GM19099 (cell line): ENCODE data around the gene PMM1.

Source experiments
- POLR2A ChIP-seq: IDR thresholded peaks from 3 replicates; pipeline ENCODE4 v1.6.1; 2011; ENCODE audit warnings: low read depth; ENCODE audit not compliant: insufficient read length; ENCODE audit errors: extremely low read depth

Gene PMM1

DNA sequence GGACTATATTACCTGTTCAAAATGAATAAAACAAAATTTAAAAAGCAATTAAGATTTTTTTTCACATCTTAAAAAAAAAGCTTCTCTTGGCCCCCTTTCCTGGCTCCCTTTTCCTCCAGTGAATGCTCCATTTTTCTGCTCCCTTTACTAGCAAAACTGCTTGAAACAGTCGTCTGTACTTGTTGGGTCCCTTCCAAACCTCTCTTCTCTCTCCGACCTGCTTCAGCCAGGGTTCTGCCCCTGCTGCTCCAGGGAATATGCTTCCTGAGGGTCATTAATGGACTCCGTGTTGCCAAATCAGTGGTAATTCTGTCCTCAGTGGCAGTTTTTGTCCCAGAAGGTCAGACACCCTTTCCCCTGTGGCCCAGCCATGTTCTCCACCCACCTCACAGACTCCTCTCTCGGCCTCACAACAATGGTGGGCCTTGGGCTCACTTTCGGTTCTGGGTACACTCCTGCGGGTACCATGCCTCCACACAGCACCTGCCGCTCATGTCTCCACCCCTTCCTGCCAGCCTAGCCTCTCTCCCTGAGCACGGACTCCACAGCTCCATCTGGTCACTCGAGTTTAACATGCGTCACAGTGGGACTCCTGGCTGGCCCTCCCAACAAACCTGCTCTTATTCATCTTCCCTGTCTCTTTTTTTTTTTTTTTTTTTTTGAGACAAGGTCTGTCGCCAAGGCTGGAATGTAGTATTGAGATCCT, 37.6 kb downstream of the PMM1 start:
- no peak for TF ChIP-seq POLR2A

DNA sequence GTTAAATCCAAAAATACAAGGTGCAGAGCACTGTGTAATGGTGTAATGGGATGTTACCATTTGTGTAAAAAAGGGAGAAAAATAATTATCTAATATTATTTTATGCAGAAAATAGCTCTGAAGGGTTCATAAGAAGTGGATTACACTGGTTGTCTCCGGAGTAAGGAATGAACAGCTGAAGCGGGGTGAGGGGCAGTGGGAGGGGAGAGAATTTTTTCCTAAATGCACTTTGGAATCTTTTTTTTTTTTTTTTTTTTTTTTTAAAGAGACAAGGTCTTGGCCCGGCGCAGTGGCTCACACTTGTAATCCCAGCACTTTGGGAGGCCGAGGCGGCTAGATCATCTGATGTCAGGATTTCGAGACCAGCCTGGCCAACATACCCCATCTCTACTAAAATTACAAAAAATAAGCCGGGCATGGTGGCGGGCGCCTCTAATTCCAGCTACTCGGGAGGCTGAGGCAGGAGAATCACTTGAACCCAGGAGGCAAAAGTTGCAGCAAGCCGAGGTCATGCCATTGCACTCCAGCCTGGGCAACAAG, 38.6 kb downstream of the PMM1 start:
- no peak for TF ChIP-seq POLR2A

DNA sequence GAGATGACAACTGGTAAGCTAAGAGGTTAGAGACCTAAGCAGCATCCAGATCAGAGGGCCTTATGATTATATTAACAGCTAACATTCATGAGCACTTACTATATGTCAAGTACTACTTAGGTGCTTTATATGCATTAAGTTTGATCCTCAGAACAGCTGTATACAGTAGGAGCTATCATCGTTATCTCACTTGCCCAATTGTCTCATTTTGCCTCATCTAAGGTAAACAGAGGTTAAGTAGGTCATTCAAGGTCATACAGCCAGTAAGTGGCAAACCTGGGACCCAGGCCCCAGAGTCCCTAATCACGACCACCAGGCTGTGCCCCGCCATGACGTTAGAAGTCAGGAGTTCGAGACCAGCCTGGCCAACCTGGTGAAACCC, 40.8 kb downstream of the PMM1 start:
- TF ChIP-seq POLR2A = no peak

GRCh38 chr22:41544671-41545476, 44.8 kb downstream of the PMM1 start:
- TF ChIP-seq POLR2A = peak; percentile 19

GRCh38 chr22:41543854-41544670, 45.6 kb downstream of the PMM1 start, which contains the start of gene POLR3H:
Gene POLR3H, minus strand, starts transcription at chr22:41544470. Its CDS starts 369 bp downstream, at chr22:41544101.
- peak; percentile 76 for TF ChIP-seq POLR2A

- TF ChIP-seq POLR2A = no peak
Observed at GRCh38 chr22:41542224-41542623, 47.4 kb downstream of the PMM1 start.

- no peak for TF ChIP-seq POLR2A
Observed at GRCh38 chr22:41541484-41541883, 48.2 kb downstream of the PMM1 start.

DNA sequence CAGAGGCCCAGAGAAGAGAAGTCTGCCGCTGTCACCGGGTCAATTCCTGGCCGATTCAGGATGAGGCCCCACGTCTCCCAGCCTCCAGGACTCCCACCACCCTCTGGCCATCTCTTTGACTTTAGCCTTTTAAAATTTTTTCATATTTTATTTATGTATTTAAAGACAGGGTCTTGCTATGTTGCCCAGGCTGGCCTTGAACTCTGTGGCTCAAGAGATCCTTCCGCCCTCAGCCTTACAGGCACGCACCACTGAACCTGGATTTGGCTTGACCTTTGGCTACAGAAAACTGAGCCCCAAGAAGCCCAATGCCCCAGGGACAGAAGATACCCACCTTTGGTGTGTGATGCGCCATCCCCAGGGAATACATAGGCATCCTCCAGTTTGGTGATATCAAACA, 49.3 kb downstream of the PMM1 start:
- TF ChIP-seq POLR2A = no peak

GRCh38 chr22:41540006-41540315, 49.7 kb downstream of the PMM1 start:
- no peak for TF ChIP-seq POLR2A

DNA sequence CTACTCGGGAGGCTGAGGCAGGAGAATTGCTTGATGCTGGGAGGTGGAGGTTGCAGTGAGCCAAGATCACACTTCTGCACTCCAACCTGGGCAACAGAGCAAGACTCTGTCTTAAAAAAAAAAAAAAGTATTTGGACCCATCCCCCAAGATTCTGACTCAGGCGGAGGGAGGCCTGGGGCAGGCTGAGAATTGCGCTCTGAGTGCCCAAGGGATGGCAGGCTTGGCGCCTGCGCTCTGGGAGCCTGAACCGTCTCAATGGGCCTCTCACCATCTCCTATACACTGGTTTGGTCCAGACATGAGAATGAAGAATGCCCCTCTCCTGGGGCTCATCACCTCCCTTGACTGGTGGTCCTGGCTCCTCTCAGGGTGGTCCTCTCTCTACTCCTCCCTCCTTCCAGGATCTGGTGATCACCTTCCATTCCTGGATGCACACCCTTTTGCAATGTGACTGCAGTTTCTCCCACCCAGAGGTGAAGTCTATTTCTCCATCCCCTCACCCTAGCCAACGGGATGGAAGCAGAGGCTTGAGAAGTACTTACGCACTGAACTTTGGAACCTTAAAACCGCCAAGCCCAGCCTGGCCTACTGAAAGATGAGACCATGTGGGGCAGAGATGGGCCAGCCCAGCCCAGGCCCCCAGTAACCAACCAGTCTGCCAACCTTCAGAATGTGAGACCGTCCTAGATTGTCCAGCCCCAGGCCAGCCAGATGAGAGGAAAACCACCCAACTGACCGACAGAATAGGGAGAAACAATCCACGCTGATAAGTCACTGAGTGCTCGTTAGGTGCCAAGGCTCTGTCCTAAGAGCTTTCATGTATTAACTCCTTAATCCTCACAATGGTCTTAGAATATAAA, 50.3 kb downstream of the PMM1 start:
- no peak for TF ChIP-seq POLR2A

GRCh38 chr22:41538583-41538982, 51.1 kb downstream of the PMM1 start:
- TF ChIP-seq POLR2A = no peak

DNA sequence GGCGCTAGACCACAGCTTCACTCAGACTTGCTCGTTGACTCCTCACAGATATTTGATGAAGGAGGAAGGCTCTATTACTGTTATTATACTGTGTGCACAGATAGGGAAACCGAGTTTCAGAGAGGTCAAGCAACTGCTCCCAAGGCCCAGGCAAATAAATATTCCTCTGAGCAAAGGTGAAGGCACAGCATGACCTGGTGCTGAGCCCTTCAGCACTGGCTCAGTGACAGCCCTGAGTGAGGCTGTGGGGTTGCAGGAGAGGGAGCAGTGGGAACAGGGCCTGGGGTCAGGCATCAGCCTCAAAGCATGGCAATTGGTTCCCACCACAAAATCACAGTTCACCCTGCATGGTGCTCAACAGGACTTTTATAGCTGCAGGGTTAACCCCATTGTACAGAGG, 52.4 kb downstream of the PMM1 start:
- TF ChIP-seq POLR2A = no peak

GRCh38 chr22:41535244-41535643, 54.4 kb downstream of the PMM1 start:
- no peak for TF ChIP-seq POLR2A

DNA sequence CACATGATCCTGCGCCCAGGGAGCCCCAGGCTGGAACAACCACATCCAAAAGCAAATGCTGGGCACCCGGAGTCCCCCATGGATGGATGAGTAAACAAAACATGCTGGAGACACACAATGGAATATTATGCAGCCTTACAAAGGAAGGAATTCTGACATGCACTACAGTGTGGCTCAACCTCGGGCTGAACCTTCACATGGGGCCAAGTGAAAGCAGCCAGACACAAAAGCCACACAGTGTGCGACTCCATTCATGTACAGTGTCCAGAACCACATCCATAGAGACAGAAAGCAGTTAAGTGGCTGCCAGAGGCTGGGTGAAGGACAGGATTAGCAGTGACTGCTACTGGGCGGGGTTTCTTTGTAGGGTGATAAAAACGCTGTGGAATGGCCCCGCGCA, 55.4 kb downstream of the PMM1 start:
- TF ChIP-seq POLR2A = no peak

- no peak for TF ChIP-seq POLR2A
Observed at GRCh38 chr22:41532908-41533825, 56.5 kb downstream of the PMM1 start.
